ENCODE measurements around the gene BCL7A. TPM values are rescaled to one million over a fixed set of nuclear protein-coding genes. Genes with fewer than 3 reads are reported as not detected.

BCL7A gene
- total and polyA plus RNA-seq, 2 of the 8 experiments (the other 6 are each of a cell fraction or from before 2014, with no cell fraction given): 11.9 to 12.7 TPM

- no peak for TF ChIP-seq FOSL1 (IDR thresholded peaks at IDR 0.05; ENCODE audit: insufficient read depth, low read depth, low read length)
- TF ChIP-seq CBX5 (IDR thresholded peaks at IDR 0.05; ENCODE audit: low read depth, low read length): no peak
- TF ChIP-seq GABPA (IDR thresholded peaks at IDR 0.05; ENCODE audit: borderline replicate concordance, insufficient read depth, low read length): no peak
- TF ChIP-seq EGR1 (IDR thresholded peaks at IDR 0.05; ENCODE audit: borderline replicate concordance, low read depth, low read length): no peak
- TF ChIP-seq CTBP2 (IDR thresholded peaks at IDR 0.05; ENCODE audit: borderline replicate concordance, insufficient read depth, insufficient read length, low read length): no peak
- no peak for TF ChIP-seq TCF12 (IDR thresholded peaks at IDR 0.05; ENCODE audit: low read depth, low read length)
- no peak for TF ChIP-seq CBX8 (IDR thresholded peaks at IDR 0.05; ENCODE audit: borderline replicate concordance, low read depth, low read length)
- no peak for TF ChIP-seq KDM4A (IDR thresholded peaks at IDR 0.05; ENCODE audit: low read depth, low read length, severe bottlenecking)
- no peak for TF ChIP-seq ATF3 (IDR thresholded peaks at IDR 0.05; ENCODE audit: insufficient read depth, low read depth, low read length)
- no peak for TF ChIP-seq CEBPB (IDR thresholded peaks at IDR 0.05; ENCODE audit: low read depth, low read length)
Observed at GRCh38 chr12:122051231-122051876, 29.7 kb downstream of the BCL7A start (continued).
